Central memory CD4-positive, alpha-beta T cell (primary cell): Measurements from ENCODE around the gene TCF7.

ENCODE experiments used
- DNase-seq: peaks from one replicate; pipeline ENCODE4 v3.0.0; 2022

TCF7 gene

DNA sequence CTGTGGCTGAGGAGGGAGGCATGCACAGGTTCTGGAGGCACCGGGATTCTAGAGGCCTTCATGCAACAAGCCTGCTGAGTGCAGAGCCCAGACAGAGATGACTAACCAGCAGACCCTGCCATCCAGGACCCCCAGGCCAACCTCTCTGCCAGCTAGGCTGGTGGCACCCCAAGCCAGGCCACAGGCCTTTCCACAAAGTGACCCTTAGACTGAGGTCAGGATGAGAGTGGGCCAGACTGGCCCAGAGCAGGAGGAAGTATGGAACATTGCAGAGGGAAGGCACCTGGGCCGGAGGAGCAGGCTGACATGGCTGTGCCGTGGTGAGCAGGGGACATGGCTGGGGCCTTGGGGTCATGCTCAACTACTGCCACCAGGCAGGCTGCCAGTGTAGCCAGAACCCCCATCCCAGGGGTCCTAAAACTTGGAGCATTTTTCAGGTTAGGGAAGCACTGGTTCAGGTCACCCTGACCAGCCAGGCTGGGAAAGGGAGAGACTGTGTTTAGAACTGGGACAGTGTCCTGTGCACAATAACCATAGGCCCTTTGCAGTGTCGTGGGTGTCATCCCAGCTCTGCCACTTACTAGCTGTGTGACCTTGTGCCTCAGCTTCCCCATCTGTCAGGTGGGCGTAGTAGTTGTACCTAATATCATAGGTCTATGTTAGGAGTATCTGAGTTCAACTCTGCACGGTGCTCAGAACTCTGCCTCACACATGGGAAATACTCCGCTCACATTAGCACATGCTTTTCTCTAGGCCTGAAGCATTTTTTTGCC, 17.3 kb downstream of the TCF7 start:
- no peak for DNase-seq

GRCh38 chr5:134132372-134133187, 18.1 kb downstream of the TCF7 start:
- DNase-seq = peak; percentile 91

GRCh38 chr5:134133188-134133994, 18.9 kb downstream of the TCF7 start:
- no peak for DNase-seq

DNA sequence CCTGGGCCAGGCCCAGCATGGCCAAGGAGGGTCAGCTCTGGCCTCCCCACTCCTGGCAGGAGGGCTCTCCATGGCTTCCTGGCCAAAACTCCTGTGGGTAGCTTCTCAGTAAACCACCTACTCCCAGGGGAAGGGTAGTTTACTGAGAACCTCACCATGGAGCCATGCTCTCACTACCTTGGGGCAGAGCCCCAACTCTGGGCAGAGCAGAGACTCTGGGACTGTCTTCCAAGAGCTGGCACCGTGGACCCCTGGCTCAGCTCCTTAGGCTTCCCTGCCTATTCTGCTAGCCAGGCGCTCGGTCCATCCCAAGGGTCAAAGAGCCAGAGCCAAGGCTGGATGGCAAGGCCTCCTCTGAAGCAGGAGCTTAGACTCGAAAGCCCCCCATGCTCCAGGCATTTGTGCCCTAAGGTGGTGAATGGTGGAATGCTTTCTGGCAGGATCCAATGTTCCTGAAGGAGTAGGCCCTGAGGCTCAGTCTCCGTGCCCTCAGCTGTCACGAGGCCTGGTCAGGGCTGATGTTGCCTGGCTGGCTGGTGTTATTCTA, 19.6 kb downstream of the TCF7 start:
- no peak for DNase-seq

- no peak for DNase-seq
Measured at GRCh38 chr5:134135091-134135655, 20.7 kb downstream of the TCF7 start.

DNA sequence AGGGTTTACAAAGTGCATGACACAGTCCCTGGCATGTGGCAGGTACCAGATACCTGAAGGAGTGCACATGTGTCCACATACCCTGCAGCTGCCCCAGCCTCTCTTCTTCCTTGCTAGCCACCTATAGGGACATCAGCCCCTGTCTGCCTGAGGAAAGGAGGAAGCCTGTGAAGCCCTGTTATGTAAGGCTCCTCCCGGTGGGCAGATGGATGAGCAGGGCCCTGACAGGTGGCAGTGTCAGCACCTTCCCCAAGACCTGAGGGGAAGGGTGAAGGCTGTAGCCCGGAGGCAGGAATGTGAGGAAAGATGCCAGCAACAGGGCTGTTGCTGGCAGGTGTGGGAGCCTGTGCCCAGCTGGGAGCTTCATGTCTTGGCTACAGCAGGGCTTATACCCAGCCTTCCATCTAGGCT, 21.7 kb downstream of the TCF7 start:
- DNase-seq = no peak

- DNase-seq = no peak
Measured at GRCh38 chr5:134136771-134137170, 22.3 kb downstream of the TCF7 start.

GRCh38 chr5:134138416-134139376, 24.2 kb downstream of the TCF7 start:
- DNase-seq = no peak

GRCh38 chr5:134139377-134139851, 24.9 kb downstream of the TCF7 start:
- no peak for DNase-seq

GRCh38 chr5:134139891-134140469, 25.5 kb downstream of the TCF7 start:
- no peak for DNase-seq

DNA sequence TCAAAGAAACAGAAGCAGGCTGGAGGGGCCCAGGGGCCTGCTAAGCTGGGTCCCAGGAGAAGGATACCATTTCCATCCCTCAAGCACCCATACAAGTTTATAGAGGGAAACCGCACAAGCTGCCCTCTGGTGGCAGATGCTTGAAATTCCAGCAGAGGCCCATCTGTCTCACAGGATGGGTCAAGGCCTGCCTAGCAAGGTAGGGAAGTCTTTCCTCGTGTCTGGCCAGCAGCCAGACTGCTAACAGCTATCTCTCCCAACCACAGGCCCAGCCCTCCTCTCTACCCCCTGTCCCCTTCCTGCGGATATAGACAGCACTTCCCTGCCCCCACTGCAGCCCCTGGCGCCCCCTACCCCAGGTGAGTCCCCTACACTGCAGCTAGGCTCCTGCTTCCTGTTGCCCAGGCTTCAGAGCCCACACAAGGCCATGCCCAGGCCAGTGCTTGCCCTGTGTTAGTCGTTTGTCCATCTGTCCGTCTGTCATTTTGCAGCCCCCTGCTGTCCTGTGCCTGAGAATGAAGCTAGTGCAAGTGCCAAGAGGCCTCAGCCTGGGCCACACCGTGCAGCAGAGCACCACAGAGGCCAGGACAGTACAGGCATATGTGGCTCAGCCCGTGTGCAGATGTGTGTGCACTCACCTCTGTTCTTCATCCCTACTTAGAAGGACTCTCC, 26.2 kb downstream of the TCF7 start:
- DNase-seq = peak; percentile 51

GRCh38 chr5:134141331-134142050, 27.0 kb downstream of the TCF7 start:
- no peak for DNase-seq

GRCh38 chr5:134142052-134142451, 27.6 kb downstream of the TCF7 start:
- no peak for DNase-seq

GRCh38 chr5:134142806-134143205, 28.3 kb downstream of the TCF7 start:
- DNase-seq = no peak

DNA sequence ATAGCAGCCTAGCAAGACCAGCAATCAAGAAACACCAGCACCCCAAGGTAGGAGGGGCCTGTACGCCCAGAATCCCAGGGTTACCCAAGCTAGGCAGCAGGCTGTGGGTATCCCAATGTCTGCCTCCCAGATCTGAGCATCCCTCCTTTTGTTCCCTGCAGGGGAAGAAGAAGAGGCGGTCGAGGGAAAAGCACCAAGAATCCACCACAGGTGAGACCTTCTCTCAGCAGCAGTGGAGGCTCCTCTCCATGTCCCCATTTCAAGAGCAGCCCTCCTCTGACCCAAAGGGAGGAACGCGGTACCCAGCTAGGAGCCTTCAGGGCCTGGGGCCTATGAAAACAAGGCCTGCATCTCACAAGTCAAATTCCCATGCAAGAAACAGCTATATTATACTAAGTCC, 28.9 kb downstream of the TCF7 start:
- DNase-seq = no peak

DNA sequence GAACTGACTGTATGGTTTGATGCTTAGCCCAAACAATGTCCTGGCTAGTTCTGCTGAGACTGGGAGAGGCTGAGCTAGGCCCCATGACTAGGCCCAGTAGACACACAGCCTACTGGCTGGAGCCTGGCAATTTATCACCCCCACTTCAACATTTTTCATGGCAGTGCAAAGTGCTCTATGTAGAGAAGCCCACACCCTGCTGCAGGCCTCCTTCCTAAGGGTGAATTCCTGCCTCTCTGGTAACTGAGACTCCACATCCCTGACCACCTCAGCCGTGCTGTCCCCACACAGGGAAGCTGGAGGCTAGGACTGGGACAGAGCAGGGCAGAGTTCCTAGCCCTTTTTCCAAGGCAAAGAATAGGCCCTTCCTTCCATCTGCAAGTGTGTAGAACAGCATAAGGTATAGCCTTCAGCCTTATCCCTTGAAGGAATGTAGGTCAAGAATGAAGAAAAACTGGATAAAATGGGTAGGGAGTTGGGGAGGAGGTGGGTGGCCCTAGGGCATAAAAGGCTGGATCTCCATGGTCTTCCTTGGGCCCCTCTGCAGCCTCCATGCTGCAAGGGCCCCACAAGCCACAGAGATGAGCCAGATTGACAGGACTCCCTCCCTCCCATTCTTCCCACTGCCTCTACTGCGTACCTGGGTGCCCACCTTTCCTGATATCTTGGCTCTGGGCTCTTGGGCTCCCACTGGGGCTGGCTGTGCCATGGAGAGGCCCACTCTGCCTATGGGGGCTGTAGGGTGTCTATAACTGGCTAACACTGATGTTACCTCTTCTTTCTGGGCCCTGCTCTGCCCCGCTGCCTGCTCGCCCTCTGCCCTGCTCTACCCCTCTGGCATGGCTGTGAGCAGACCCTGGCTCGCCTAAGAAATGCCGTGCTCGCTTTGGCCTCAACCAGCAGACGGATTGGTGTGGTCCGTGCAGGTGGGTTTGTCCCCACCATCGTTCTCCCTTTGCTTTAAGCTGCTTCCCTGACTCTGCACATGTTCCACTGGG, 29.8 kb downstream of the TCF7 start:
- DNase-seq = no peak

DNA sequence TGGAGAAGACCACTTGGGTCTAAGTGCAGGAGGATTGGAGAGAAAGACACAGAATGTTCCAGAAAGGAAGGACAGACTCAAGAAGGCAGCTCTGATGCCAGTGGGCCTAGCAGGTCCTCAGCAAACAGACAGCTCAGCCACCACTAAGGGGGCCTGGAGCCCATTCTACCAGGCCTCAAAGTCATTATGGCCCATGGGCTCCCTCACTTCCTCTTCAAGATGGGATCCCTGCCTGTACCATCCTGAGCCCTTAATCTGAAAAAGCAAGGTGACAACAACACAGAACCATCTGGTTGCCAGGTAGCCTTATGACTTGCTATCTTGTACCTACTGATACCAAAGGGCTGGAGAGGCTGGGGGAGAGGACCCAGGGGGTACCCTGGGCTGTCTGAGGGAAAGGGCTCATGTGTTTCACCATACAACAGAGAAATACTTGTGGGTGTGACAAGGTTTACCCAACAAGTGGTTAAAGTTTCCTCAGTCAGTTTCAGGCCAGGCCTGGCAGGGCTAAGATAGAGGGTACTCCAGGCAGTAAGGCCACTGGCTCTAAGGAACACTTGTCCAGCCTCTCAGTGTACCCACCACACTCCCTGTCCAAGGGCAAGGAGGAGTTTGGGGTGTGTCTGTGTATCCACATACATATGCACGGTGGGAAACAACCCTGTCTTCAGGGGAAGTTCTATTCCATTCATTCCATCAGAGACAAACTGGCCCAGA, 30.7 kb downstream of the TCF7 start:
- no peak for DNase-seq
